Fibroblast of skin of back (primary cell): Measurements from ENCODE around the gene CLCN2.
A peak's percentile ranks its signal among the peaks of the same experiment; 100 is the strongest.
"Not testable (repeated sequence)": the region's sequence is repeated elsewhere in the genome, so short reads cannot be mapped to it uniquely, and the experiment has no call there.

Experiments used
- DNase-seq: peaks from one replicate; pipeline ENCODE4 v3.0.0-alpha.2; 2013

CLCN2 gene

DNA sequence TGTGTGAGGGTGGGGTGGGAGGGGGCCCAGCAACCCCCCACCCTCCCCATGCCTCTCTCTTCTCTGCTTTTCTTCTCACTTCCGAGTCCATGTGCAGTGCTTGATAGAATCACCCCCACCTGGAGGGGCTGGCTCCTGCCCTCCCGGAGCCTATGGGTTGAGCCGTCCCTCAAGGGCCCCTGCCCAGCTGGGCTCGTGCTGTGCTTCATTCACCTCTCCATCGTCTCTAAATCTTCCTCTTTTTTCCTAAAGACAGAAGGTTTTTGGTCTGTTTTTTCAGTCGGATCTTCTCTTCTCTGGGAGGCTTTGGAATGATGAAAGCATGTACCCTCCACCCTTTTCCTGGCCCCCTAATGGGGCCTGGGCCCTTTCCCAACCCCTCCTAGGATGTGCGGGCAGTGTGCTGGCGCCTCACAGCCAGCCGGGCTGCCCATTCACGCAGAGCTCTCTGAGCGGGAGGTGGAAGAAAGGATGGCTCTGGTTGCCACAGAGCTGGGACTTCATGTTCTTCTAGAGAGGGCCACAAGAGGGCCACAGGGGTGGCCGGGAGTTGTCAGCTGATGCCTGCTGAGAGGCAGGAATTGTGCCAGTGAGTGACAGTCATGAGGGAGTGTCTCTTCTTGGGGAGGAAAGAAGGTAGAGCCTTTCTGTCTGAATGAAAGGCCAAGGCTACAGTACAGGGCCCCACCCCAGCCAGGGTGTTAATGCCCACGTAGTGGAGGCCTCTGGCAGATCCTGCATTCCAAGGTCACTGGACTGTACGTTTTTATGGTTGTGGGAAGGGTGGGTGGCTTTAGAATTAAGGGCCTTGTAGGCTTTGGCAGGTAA is 15.9 kb downstream of the CLCN2 start:
- peak; percentile 78 for DNase-seq

DNA sequence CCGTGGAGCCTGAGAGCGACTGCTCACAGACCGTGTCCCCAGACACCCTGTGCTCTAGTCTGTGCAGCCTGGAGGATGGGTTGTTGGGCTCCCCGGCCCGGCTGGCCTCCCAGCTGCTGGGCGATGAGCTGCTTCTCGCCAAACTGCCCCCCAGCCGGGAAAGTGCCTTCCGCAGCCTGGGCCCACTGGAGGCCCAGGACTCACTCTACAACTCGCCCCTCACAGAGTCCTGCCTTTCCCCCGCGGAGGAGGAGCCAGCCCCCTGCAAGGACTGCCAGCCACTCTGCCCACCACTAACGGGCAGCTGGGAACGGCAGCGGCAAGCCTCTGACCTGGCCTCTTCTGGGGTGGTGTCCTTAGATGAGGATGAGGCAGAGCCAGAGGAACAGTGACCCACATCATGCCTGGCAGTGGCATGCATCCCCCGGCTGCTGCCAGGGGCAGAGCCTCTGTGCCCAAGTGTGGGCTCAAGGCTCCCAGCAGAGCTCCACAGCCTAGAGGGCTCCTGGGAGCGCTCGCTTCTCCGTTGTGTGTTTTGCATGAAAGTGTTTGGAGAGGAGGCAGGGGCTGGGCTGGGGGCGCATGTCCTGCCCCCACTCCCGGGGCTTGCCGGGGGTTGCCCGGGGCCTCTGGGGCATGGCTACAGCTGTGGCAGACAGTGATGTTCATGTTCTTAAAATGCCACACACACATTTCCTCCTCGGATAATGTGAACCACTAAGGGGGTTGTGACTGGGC is 16.7 kb downstream of the CLCN2 start:
- no peak for DNase-seq

DNA sequence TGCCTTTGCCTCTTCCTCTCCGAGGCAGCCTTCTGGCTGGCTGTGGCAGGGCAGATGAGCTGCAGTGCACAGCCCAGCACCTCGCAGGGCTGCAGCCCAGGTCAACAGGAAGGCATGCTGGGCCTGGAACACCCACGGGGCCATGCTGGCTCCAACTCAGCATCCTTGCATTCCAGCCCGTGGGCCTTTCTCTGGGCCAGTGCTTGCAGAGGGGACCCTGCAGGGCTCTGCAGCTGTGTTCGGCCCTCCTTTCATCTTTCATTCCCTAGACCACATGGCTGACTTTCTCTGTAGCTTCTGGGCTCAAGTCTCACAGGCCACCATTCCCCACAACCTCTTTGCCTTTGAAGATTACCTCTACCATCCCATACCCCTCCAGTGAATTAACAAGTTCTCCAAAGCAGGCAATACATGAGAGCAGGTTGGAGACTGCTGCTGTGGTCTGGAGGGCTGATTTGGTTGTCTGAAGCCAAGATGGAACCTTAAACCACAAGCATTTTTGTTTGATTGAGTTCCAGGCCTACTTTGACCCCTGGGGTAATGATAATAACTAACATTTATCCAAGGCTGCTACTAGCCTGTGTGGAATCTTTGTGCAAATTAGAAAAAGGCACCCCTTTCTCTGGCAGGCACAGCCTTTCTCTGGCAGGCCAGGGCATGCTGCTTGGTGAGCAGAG is 18.1 kb downstream of the CLCN2 start:
- DNase-seq: peak; percentile 35

DNA sequence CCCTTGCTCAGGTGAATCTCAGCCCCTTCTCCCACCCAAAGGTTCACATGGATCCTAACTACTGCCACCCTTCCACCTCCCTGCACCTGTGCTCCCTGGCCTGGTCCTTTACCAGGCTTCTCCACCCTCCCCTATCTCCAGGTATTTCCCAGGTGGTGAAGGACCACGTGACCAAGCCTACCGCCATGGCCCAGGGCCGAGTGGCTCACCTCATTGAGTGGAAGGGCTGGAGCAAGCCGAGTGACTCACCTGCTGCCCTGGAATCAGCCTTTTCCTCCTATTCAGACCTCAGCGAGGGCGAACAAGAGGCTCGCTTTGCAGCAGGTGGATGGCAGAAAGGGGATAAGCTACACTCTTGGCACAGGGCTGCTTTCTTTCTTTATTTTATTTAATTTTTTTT is 19.5 kb downstream of the CLCN2 start:
- no peak for DNase-seq

DNA sequence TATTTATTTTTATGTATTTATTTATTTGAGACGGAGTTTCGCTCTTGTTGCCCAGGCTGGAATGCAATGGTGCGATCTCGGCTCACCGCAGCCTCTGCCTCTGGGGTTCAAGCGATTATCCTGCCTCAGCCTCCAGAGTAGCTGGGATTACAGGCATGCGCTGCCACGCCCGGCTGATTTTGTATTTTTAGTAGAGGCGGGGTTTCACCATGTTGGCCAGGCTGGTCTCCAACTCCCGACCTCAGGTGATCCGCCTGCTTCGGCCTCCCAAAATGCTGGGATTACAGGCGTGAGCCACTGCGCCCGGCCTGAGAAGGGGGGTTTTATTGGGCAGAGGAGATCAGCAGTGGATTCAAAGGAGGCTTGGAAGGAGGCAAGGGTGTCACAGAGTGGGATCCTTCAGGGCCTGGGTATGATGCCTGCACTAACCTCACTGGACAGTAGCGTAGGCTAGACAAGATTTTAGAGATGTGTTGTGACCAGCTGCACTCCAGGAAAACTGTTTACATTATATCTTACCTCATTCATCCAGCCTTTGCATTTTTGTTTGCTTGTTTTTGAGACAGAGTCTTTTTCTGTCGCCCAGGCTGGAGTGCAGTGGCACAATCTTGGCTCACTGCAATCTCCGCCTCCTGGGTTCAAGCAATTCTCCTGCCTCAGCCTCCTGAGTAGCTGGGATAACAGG is 21.8 kb downstream of the CLCN2 start:
- not testable (repeated sequence) for DNase-seq

DNA sequence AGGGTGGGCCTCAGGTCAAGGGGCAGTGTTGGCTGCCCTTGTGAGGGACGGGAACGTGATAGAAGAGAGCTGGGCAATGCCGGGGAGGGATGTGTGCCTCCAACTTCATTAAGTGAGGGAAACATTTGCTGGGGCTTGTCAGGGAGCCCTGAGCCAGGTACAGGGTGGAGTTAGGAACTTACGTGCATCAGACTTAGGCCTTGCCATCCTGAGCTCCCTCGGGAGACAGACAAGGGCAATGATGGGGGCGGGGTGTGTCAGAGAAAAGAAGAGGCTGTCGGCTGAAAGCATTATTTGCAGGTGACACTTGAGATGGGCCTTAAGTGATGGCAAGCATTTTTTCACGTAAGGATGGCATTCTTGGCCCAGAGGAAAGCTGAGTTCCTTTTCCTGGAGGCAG is 22.4 kb downstream of the CLCN2 start:
- DNase-seq: no peak

DNA sequence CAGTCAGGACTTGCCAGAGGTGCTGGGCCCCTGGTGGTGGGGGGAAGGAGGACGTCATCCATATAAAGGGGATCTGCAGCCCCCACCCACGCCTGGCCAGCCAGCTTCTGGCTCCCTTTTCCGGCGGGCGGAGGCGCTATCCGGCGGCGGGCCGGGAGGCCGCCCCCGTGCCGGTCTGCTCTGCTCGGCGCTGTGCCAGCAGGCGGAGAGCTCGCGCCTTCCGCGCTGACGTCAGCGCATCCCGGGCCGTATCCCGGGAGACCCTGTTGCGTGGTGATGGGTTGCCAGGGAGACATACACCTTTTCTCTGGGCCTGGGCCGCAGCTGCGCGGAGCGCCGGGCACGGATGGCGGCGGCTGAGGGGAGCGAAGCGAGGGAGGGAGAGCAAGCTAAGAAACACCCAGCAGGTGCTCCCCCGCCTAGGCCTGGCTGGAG is 22.9 kb downstream of the CLCN2 start:
- DNase-seq: peak; percentile 41

DNA sequence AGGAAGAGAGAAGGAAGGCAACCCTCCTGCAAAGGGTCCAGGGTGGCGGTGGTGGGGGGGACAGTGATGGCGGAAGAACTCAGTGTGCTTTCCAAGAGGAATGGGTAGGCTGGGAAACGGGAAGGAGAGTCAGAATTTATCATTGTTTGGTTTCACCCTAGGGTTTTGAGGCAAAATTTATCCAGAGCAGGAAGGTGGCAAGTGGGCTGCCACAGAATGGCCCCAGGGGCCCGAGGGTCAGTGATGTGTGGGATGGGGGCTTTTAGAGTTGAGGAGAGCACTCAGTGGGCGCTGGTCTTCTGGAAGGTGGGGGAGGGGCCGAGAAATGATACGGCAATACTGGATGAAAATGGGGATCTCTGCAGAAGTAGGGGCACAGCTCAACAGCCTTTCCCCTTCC is 23.4 kb downstream of the CLCN2 start:
- DNase-seq: no peak

DNA sequence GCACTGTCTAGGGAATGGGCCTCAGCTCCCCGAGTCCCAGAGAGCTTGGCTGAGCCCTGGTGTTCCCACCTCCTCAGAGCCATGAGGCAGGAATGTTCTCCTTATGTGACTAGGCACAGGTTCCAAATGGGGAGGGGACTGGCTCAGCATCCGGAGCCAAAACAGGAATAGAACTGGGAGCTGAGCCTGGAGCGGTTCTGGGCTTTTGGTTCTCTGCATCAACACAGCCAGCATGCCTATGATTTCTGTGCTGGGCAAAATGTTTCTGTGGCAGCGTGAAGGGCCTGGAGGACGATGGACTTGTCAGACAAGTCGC is 24.0 kb downstream of the CLCN2 start, which contains the start of gene FAM131A:
TSS of gene FAM131A (plus strand) at position 202 of the 316 bp plus-strand sequence. CDS start at position 233, 31 bp downstream.
- DNase-seq: no peak

DNA sequence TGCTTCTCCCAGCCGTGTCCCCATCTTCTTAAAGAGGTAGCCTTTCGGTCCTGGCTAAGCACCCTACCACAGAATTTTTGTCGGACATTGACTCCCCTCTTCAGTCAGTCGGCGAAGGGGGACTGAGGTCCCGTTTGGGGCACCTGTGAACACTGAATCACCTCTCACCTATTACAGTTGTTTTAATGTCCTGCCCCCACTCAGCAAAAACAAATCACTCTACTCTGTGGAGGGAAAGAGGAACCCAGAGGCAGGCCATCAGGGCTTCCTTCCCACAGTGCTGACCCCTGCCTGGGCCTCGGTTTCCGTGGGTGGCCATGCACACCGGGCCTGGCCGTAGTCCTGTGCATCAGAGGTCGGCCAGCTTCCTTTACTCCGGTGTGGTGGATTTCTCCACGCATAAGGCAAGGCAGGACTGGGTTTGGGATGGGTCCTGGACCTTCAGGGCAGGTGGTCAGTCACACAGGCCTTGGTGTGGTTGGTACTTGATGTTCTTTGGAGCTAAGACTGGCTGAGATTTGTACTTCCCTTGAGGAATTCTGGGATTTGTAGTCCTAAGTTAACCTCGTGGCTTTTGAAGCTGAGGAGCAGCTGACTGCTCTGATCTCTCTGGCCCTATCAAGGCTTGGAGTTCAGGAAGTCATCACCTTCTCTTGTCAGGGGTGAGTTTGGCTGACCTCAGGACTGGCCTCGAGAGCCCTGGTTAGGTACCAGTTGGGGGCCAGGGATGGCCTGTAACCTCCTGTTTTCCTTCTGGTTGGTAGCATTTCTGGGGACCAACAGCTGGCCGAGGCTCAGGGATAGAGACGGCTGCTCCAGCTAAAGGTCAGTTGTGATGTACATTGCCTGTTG is 24.6 kb downstream of the CLCN2 start:
- peak; percentile 53 for DNase-seq

DNA sequence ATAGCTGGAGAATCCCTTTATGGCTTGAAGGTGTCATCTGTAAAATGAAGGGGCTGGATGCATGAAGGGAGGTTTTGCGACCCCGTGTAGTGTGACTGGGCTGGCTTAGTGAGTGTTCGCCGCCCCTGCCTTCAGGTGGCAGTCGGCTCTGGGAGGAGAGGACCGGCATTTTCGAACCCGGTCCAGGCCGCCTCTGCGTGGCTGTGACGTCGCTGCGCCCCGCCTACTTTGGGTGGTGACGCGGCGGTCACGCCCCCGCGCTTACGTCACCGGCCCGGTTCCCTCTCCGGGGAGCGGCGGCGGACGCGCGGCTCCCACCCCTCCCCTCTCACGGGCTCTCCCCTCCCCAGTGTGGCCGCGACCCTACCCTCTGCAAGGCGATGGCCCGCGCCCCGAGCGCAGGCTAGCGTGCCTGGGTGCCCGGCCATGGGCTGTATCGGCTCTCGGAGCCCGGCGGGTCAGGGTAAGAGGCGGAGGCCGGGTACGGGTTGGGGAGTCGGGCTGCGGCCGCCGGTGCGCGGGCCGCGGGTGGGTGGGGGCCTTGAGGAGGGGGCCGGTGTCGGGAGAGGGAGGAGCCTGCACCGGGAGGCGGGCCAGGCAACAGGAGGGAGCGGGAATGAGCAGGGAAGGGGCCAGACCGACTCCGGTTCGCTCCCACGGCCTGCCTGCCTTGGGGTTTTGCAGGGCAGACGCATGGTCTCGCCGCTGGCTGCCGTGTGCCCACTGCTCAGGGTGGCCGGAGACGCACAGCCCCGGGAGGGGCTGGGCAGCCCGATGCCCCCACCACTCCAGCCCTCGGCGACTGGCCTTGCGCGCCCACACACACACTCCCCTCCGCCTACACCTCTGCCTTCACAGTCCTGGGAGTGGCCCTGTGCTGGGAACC is 25.5 kb downstream of the CLCN2 start:
- DNase-seq: peak; percentile 67

DNA sequence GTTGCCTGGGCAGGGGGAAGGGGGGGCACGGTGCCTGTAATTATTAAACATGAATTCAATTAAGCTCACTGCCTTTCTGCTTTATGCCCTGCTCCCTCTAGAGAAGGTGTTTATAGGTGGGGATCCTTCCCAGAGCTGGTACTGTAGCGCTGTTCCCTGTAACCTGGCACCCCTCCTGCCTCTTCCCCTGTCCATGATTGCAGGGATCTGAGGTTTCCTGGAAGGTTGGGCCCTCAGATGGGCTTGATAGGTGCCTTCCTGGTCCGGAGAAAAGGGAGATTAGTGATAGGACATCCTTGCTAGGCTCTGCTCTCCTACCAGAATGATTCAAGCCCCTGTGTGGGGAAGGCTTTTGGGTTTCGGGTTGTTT is 26.1 kb downstream of the CLCN2 start:
- no peak for DNase-seq

DNA sequence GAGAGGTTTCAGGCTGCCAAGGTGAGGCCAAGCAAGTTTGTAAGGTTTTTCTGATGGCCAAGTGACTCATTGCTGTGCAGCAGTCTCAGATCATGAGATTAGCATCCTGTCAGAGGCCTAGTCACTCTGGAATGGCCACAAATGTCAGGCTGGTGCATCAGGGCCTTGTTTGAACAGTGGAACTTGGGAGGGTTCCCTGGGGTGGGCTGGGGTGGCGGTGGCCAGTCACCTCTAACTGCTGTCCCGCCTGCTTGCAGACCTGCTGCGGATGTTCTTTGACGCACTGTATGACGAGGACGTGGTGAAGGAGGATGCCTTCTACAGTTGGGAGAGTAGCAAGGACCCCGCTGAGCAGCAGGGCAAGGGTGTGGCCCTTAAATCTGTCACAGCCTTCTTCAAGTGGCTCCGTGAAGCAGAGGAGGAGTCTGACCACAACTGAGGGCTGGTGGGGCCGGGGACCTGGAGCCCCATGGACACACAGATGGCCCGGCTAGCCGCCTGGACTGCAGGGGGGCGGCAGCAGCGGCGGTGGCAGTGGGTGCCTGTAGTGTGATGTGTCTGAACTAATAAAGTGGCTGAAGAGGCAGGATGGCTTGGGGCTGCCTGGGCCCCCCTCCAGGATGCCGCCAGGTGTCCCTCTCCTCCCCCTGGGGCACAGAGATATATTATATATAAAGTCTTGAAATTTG is 26.8 kb downstream of the CLCN2 start:
- DNase-seq: peak; percentile 76

DNA sequence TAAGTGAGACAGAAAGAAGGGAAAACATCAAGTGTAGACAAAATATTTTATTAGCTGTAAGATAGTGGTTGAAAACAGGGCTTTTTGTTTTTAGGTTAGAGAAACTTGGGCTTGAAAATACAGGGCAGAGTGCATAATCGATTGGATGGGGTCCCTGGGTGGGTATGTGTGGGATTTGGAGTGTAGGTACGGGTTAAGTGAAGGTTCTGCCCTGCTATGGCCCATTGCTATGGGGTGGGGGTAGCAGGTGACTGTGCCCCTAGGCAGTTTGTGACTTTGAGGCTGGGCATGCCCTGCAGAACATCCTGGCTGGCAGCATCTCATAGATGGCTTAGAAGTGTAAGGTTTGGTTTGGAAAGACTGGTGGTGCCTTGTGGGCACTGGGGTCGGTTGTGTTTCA is 27.7 kb downstream of the CLCN2 start:
- DNase-seq: no peak

DNA sequence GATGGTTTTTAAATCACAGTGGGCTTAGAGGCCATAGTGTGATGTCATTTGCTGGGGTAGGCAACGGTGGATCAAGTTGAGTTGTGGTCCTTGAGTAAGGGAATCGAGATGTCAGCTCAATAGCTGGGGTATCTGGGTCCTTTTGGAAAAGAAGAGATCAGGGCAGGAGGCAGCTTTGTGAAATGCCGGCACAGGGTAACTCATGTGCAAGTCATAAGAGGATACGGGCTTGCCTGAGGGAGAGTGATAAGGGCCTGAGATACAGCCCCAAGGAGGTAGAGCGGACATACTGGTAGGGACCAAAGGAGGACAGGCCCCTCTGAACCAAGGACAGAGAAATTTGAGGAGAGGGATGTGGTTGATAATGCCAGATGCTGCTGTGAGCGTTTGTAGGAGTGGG is 28.2 kb downstream of the CLCN2 start:
- no peak for DNase-seq

DNA sequence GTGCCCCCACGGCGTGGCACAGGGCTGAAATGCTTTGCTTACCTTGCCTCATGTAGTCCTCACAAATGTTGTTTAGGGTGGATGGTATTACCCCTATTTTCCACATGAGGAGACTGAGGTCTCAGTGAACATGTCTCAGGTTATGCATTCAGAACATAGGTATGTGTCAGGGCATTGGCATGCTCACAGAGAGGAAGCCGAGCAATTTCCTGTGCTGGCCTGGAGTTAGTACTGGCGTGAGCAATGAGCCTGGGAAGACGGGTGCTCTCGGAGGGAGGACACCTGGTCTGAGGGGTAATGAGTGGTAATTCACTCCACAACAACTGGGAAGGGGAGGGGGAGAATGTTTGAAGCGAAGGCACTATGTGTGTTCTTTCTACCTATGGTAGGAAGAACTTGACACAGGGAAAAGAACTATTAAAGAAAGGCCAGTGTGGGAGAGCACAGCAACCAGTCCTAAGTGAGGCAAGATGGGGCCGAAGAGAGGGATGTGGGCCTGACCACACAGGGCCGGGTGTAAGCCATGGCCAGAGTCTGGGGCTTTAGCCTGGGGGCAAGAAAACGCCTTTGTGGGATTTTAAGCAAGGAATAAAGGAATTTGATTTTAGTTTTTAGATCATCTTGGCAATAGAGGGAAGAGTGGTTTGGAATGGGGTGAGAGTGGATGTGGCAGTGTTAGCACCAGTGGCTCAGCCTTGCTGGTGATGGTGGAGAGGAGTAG is 28.9 kb downstream of the CLCN2 start:
- DNase-seq: peak; percentile 90

DNA sequence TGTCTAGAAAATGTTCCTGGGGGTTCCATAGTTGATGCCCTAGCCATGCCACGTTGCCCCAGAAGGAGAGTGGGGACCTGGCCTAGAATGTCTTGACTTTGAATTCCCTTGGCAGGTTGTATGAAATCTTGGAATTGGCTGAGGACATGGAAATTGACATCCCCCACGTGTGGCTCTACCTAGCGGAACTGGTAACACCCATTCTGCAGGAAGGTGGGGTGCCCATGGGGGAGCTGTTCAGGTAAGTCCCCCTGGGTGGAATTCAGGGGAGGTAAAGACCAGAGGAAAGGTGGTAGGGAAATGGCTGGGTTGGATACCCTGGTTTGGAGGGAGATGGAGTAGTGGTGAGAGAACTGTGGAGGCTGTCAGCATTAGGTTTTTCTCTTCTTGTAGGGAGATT is 32.9 kb downstream of the CLCN2 start:
- no peak for DNase-seq

DNA sequence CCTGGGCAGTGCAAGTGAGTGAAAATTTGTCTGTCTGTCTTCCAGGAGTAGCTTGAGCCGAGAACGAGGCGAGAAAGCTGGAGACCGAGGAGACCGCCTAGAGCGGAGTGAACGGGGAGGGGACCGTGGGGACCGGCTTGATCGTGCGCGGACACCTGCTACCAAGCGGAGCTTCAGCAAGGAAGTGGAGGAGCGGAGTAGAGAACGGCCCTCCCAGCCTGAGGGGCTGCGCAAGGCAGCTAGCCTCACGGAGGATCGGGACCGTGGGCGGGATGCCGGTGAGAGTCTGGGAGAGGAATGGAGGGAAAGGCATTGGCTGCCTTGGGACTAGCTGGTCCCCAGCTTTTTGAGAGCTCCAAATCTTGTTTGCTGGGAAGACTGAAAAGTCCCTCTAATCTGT is 34.2 kb downstream of the CLCN2 start:
- no peak for DNase-seq

DNA sequence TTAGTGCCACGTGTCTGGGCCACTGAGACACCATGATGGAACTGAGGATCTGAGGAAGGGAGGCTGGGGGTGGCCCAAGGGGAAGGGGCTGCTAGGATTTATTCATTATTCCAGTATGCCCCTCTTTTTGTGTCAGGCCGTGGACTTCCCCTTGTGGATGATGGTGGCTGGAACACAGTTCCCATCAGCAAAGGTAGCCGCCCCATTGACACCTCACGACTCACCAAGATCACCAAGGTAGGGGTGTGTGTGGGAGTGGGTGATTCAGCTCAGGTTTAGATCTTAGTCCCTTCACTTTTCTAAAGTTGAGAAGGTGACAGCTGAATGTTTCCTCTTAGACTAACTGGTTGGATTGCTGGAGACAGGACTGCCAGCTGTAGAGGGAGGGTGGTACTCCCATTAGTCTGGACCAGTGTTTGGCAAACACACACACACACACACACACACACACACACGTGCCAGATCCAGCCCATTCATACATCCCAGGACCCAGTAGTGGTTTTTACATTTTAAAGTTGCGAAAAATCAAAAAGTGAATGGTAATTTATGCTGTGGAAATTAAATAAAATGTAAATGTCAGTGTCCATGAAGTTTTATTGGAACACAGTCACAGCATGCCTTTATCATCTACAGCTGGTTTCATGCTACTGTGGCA is 35.6 kb downstream of the CLCN2 start:
- no peak for DNase-seq
